Stimulated activated naive CD4-positive, alpha-beta T cell treated with Interleukin-2 at 50 U/mL for 16 hours (primary cell): Measurements from ENCODE around the gene LPO.

Experiments used
- DNase-seq: peaks from one replicate; lab custom pipeline; 2025; lab: John Stamatoyannopoulos, UW

The LPO gene

GRCh38 chr17:58317421-58318064, 79.2 kb downstream of the LPO start:
- peak; percentile 76 for DNase-seq

- no peak for DNase-seq
Observed at GRCh38 chr17:58318065-58318481, 79.7 kb downstream of the LPO start.
